IPS-NIHi7 (cell line): ENCODE data around the gene YY1.
A peak's percentile ranks its signal among the peaks of the same experiment; 100 is the strongest.
"Not testable (repeated sequence)": the region's sequence is repeated elsewhere in the genome, so short reads cannot be mapped to it uniquely, and the experiment has no call there.

Experiments used
- DNase-seq: peaks from one replicate; pipeline ENCODE4 v3.0.0; 2012; ENCODE audit warnings: mixed read lengths; ENCODE audit errors: extremely low spot score

YY1 gene

DNA sequence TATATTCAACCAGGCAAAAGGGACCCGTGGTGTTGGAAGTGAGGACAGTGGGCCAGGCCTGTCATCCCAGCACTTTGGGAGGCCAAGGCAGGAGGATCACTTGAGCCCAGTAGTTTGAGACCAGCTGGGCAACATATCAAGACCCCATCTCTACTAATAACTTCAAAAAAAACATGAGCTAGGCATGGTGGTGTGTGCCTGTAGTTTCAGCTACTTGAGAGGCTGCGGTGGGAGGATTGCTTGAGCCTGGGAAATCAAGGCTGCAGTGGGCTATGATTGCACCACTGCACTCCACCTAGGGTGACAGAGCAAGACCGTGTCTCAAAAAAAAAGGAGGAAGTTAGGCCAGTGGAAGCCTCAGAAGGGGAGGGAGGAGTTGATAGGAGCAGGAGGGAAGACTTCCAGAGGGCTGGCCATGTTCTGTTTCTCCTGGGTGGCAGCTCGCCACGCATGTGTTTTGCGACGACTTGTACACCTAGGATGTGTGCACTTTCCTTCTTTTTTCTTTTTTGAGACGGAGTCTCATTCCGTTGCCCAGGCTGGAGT, 57.2 kb downstream of the YY1 start:
- no peak for DNase-seq

DNA sequence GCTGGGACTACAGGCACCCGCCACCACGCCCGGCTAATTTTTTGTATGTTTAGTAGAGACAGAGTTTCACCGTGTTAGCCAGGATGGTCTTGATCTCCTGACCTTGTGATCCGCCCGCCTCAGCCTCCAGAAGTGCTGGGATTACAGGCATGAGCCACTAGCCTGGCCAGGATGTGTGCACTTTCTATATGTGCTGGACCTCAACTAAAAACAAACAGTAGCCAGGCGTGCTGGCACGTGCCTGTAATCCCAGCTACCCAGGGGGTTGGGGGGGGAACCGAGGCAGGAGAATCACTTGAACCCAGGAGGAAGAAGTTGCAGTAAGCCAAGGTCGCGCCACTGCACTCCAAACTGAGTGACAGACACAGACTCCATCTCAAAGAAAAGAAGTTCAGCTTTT, 57.8 kb downstream of the YY1 start:
- not testable (repeated sequence) for DNase-seq

GRCh38 chr14:100297320-100298300, 58.7 kb downstream of the YY1 start:
- DNase-seq, result no peak

GRCh38 chr14:100298551-100299237, 59.8 kb downstream of the YY1 start:
- no peak for DNase-seq

DNA sequence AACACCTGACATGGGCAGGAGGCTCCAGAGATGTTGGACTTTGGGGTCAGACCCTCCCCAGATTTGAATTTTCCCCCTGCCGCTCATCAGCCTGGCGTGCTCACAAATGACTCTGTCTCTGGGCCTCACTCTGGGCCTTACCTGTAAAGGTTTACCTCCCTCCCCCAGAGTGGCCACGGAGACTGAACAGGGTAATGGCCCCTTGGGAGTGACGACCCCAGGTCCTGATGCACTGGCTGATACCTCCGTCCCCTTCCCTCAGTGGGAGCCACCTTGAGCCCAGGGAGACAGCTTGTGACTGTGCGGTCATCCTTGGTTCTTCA, 60.3 kb downstream of the YY1 start:
- no peak for DNase-seq

DNA sequence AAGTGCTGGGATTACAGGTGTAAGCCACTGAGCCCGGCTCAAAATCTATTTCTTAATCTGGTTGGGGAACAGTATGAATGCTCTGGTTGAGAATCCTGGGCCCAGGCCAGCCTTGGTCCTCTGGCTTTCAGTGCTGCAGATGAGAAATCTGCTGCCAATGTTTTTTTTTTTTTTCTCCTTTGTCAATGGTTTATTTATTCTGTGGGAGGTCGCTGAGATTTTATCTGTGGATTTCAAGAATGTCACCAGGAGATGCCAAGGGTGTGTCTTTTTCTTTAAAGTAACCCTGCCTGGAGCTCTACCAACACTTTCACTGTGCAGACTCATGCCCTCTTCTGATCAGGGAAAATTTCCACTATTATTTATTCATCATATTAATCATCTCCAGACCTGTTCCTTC, 63.7 kb downstream of the YY1 start:
- no peak for DNase-seq

DNA sequence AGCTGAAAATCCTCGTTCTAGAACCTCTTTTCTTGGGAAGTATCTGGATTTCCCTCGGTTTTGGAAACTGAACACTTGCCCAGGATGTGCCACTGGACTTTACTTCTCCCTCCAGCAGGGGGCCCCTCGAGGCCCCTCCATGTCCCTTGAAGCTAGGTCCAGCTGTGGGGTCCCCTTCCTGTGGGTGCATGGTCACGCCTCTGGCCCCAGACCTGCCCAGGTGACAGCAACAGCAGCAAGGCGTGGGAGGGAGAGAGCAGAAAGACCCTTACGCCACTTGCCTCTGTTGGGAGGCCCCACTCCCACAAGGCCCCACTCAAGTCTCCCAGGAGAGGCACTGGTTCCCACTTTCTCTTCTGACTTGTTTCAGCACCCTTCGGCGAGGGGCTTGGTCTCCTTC, 64.2 kb downstream of the YY1 start:
- no peak for DNase-seq

DNA sequence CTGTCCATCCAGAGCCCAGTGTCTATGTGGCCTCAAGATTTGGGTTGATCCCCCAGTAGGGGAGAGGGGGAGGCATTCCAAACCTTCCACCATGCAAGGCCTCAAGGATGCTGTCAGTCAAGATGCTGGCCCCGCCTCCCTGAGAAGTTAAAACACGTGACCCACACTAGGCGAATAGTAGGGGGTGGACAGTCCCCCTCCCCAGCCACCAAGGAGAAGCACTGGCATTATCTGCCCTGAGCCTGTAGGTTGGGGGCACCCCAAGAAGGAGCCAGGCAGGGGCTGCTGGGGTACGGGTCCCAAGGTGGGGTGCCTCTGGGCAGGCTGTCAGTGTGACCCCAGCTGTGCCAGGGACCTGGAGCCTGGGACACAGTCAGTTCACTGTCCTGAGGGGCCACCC, 65.0 kb downstream of the YY1 start:
- DNase-seq, result peak; percentile 57

DNA sequence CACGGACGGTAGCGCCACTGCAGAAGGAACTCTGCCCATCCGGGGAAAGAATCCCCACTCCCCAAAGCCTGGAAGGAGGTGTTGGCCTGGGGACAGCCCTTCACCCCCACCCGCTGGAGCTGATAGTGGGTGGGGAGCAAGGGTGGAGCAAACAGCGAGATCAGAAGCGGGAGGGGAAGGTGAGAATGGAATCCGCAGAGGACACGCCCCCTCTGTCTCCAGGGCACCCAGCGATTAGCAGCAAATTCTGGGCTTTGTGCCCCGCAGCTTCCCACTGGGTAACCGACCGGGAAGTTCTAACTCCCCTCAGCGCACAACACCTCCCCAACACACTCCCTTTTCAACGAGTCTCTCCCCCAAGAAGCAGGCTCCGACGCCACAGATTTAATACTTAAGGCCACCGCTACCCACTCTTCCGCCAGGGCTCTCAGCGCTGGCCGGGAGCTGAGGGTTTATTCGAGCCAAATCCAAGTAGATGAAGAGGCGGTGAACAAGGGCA, 65.9 kb downstream of the YY1 start:
- DNase-seq, result peak; percentile 74

DNA sequence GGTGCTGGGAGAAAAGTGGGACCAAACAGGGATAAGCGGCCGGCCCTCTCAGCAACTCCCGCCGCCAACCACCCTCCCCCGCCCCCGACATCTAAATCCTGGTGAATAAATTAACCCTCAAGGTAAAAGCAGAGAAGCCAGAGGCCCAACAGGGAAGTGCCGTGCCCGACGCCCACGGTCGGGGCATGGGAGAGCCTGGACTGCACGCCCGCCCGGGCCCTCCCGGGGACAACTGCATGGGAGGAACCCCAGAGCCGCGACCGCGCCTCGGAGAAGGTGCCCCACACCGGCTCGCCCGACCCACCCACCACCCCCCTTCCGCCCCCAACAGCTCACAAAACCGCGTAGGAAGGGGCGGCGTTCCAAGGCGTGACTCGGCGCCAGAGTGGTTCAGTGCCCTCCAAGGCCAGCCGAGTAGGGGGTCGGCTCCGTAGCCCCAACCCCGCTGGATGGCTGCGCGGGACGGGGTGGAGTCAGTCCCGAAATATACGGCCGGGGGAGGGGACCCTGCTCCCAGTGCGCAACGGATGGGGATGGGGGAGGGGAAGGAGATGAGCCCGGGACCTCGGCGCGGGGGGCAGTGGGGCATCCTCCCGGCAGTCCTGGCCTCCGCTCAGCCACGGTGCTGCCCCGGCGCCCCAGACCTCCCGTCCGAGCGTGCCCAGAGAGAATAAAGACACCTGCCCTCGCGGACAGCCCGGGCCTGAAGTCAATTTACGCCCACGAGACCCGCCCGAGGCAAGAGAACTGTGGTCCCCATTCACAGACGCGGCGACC, 66.6 kb downstream of the YY1 start:
- DNase-seq, result peak; percentile 39

DNA sequence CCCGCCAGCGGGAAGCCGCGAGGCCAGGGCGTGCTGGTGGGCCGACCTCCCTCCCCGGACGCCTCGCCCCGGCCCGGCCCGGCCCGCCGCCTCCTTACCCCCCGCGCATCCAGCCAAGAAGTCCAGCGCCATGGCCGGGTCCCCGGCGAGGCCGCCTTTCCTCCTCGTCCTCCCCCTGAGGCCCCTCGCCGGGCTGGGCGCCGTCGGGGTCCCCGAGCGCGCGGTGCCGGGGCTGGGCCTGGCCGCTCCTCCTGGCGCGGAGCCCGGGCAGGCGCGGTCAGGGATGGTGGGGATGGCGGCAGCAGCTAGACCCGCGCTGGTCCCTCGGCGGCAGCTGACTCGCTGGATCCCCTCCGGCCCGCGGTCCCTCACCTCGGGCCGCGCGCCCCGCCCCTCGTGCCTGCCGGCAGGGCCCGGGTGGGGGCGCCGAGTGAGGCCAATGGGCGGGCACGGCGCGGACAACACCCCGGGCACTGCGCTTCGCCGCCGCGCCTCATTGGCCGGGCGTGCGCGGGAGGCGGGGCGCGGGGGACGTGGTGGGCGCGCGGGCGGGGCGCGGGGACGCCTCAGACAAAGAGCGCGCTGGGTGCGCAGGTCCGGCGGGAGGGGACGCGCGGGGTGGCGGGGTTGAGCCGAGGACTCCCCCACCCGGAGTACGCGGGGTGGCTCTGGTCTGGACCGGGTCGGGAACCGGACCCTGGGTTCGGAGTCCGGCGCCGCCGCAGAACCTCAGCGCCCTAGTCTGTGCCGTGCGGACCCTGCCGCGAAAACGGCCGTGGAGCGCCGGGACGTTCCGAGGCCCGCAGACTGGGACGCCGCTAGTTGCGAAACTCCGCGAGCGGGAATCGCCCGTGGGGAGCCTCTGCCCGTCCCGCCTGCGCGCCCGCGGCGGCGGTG, 67.4 kb downstream of the YY1 start, which contains the start of gene SLC25A29:
TSS of gene SLC25A29 (minus strand) at position 344 of the 897 bp plus-strand sequence. CDS start at position 132, 212 bp downstream.
- DNase-seq, result peak; percentile 98

DNA sequence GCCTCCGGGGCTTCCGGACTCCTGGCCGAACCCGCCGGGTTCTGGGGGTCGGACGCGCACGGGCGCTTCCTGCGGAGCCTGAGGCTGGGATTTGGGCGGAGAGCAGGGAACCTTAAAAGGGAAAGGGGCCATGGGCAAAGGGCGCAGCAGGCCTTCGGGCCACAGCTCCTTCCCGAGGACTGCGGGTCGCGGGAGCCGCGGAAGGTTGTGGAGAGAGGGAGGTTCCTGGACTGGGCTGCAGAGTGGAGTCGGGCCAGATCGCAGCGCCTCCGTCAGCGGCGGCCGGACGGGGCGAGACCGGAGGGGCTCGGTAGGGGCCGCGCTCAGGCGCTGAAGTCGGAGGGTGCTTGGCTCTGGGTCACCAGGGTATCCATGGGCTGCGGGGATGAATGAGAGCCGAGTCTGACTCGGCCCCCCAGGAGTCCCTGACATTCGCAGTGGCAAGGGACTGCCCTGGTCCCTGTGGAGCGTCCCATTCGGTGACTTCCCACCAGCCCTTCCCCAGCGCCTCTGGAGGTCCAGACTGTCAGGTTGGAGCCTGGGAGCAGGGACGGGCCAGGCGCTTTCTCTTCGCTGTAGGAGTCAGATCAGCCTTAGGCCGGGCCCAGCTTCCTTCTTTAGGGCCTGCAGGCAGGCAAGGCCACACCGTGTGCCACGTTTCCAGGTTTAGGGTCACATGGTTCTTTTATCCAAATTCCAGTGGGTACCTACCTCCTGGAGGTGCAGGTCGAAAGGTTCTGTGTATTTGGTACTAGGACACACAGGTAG, 68.2 kb downstream of the YY1 start:
- DNase-seq, result peak; percentile 41

- DNase-seq, result no peak
These were observed 69.0 kb downstream of the YY1 start for GRCh38 chr14:100307766-100308426.

- not testable (repeated sequence) for DNase-seq
These were observed 69.5 kb downstream of the YY1 start for GRCh38 chr14:100308427-100308792.

DNA sequence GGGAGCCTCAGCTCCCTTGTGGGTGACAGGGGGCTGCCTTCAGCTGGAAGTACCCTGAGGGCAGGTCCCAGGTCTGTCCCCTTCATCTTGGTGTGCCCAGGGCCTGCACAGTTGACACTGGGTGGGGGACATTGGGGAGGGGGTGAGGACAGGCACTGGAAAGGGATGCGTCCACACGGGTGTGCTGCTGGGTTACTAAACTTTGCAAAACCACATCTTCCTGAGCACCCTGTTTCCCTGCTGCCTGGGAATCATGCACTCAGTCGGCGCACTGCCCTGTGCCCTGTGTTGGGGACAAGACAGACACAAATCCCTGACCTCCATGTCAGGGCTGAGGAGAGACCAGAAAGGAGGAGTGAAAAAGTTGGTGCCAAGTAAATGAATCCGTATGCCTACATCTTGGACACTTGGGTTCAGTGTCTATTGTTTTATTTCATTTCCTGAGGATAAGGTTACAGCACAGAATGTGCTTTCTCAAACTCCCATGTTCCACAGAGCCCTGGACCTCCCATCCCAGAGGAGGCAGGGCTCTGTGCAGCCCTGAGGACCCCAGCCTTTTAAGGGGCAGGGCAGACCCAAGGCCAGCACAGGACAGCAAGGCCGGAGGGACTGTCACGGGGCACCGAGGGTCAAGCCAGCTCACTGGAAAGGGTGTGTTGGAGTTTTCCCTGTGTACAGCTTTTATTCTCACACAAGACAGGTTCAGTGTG, 70.2 kb downstream of the YY1 start:
- DNase-seq, result no peak

- DNase-seq, result not testable (repeated sequence)
These were observed 73.3 kb downstream of the YY1 start for GRCh38 chr14:100312110-100312876.

- no peak for DNase-seq
These were observed 74.0 kb downstream of the YY1 start for GRCh38 chr14:100312877-100313400.
